CD4-positive, alpha-beta memory T cell (primary cell): ENCODE measurements around the gene SESN1. TPM values are rescaled to one million over a fixed set of nuclear protein-coding genes. Genes with fewer than 3 reads are reported as not detected.

ENCODE experiments used
- CTCF ChIA-PET: fragments of 350-600 bp; sonication (Branson Sonifier 250); formaldehyde crosslinking; loops from one replicate; lab custom pipeline; 2021; ENCODE audit warnings: inconsistent platforms; ENCODE audit not compliant: partially characterized antibody; lab: Charles Lee
- POLR2A ChIA-PET: fragments of 350-600 bp; sonication (Branson Sonifier 250); formaldehyde crosslinking; loops from one replicate; lab custom pipeline; 2021; ENCODE audit not compliant: partially characterized antibody; lab: Charles Lee
- DNase-seq, 5 donors: peaks; one replicate each; pipeline versions ENCODE4 v3.0.0 to v3.0.0-alpha.2; 2020 to 2022; ENCODE audit warnings: mixed read lengths in 1 of 5
- H3K27ac ChIP-seq: one replicate; pipeline ENCODE4 v1.7.0; 2013; ENCODE audit warnings: low read depth, low read length
- H3K27me3 ChIP-seq: 2 replicates; pipeline ENCODE4 v1.7.0; 2013; ENCODE audit warnings: mild to moderate bottlenecking, low read length, moderate library complexity; ENCODE audit not compliant: insufficient read depth
- H3K36me3 ChIP-seq: 2 replicates; pipeline ENCODE4 v1.7.0; 2013; ENCODE audit warnings: mild to moderate bottlenecking, low read length, moderate library complexity; ENCODE audit not compliant: insufficient read depth
- H3K4me1 ChIP-seq: 2 replicates; pipeline ENCODE4 v1.7.0; 2013; ENCODE audit warnings: mild to moderate bottlenecking, low read length, moderate library complexity; ENCODE audit not compliant: insufficient read depth
- H3K4me3 ChIP-seq, 2 donors: one replicate each; pipeline ENCODE4 v1.7.0; 2013; ENCODE audit warnings: low read length in 2 of 2, mild to moderate bottlenecking in 1 of 2
- H3K9me3 ChIP-seq, 2 donors: one replicate each; pipeline ENCODE4 v1.7.0; 2013; ENCODE audit warnings: low read length in 2 of 2, control low read depth in 1 of 2; ENCODE audit not compliant: control insufficient read depth in 1 of 2
- H3K27ac Mint-ChIP-seq, 7 donors: one replicate each; pipeline ENCODE4 v1.8.0; 2020 to 2021; ENCODE audit warnings: mixed read lengths in 7 of 7, mild to moderate bottlenecking in 6 of 7, inconsistent platforms in 3 of 7, moderate library complexity in 3 of 7
- H3K27me3 Mint-ChIP-seq, 2 donors: one replicate each; pipeline ENCODE4 v1.8.0; 2020 to 2021; ENCODE audit warnings: mixed read lengths in 2 of 2
- H3K36me3 Mint-ChIP-seq, 2 donors: one replicate each; pipeline ENCODE4 v1.8.0; 2020 to 2021; ENCODE audit warnings: mixed read lengths in 2 of 2, inconsistent platforms in 1 of 2, mild to moderate bottlenecking in 1 of 2
- H3K4me1 Mint-ChIP-seq, 4 donors: one replicate each; pipeline ENCODE4 v1.8.0; 2020 to 2021; ENCODE audit warnings: mixed read lengths in 4 of 4, mild to moderate bottlenecking in 1 of 4
- H3K4me3 Mint-ChIP-seq, 8 donors: one replicate each; pipeline ENCODE4 v1.8.0; 2020 to 2021; ENCODE audit warnings: mixed read lengths in 8 of 8, mild to moderate bottlenecking in 7 of 8, moderate library complexity in 6 of 8, inconsistent platforms in 3 of 8
- H3K9me3 Mint-ChIP-seq, 8 donors: one replicate each; pipeline ENCODE4 v1.8.0; 2020 to 2021; ENCODE audit warnings: mixed read lengths in 8 of 8, mild to moderate bottlenecking in 5 of 8, inconsistent platforms in 3 of 8, moderate library complexity in 1 of 8
- intact Hi-C: fragments of 100-400 bp; cut with micrococcal nuclease; formaldehyde crosslinking; loops from one replicate; pipeline ENCODE4 v1.15.1; 2023
- polyA plus RNA-seq, 2 donors: library from polyadenylated mRNA; unstranded; fragments of 300-500 nt; fragmentation: Illumina TruSeq; gene quantifications; one replicate each; pipeline ENCODE4 v1.2.3, GENCODE V29; 2021
- total RNA-seq, 2 experiments: library from RNA; stranded (reverse); gene quantifications; one replicate each; pipeline ENCODE4 v1.2.3, GENCODE V29; 2021

Gene SESN1
- total and polyA plus RNA-seq, 4 experiments from 2014 or later: 37.0 to 51.7 (median 46.5) TPM

DNA sequence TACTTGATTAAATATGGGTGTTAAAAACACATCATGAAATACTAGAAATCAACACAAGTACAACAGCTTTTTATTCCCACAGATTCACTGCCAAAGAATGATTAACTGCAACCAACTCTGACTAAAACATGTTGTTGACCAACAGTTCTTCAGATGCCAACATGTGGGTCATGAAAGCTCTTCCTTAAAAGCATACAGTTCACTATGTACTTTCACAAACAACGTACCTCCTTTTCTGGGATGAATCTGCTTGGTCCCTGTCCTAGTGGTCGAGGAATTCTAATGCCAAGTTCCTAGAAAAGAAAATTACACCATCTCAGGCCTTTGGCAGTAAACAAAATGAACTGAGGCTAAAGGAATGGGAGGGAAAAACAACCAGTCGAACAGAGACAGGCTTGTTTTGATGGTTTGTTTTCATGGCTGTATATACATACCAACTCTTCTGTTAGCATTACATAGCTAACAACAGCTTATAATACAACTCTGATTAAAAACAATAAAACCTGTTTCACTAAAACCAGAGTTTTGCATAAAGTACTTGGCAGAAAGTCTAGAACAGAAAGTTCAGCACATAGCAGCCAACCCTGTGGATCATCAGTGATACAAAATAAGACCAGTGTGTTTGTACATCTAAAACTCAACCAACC lies 92.5 kb downstream of the SESN1 start:
- H3K36me3 Mint-ChIP-seq: peaks cover 35 to 40% of the 10 kb centered on the region in 2 donors
- peaks cover 21% of the 10 kb centered on the region for H3K36me3 ChIP-seq
- no peaks in the 10 kb centered on the region for H3K9me3 ChIP-seq
- H3K4me3 ChIP-seq: no peak overlapping the region
- H3K9me3 Mint-ChIP-seq: no peaks in the 10 kb centered on the region
- DNase-seq: no peak
- intact Hi-C loops: loop anchor here (10.0 kb wide), 2 partner anchors 483 to 1047 kb away; partner anchors contain the start of genes SEC63 and ZBTB24
- peaks cover 37% of the 10 kb centered on the region for H3K4me1 ChIP-seq
- H3K4me1 Mint-ChIP-seq: peaks cover 35 to 57% (median 46%) of the 10 kb centered on the region in 4 donors
- H3K27me3 ChIP-seq: no peaks in the 10 kb centered on the region
- POLR2A ChIA-PET: no interaction called here
- peak overlapping the region in 3 of 7 donors; percentile 19 to 58 (median 41) for H3K27ac Mint-ChIP-seq
- H3K27ac ChIP-seq: no peak overlapping the region
- CTCF ChIA-PET: interaction anchor here (0.9 to 1.4 kb wide), 3 partner anchors 17 to 92 kb away, joined by 3 to 7 read pairs (median 4); no protein-coding TSS in a partner anchor
- H3K4me3 Mint-ChIP-seq: peak overlapping the region in 2 of 8 donors; percentile 26 to 36
- no peaks in the 10 kb centered on the region for H3K27me3 Mint-ChIP-seq

DNA sequence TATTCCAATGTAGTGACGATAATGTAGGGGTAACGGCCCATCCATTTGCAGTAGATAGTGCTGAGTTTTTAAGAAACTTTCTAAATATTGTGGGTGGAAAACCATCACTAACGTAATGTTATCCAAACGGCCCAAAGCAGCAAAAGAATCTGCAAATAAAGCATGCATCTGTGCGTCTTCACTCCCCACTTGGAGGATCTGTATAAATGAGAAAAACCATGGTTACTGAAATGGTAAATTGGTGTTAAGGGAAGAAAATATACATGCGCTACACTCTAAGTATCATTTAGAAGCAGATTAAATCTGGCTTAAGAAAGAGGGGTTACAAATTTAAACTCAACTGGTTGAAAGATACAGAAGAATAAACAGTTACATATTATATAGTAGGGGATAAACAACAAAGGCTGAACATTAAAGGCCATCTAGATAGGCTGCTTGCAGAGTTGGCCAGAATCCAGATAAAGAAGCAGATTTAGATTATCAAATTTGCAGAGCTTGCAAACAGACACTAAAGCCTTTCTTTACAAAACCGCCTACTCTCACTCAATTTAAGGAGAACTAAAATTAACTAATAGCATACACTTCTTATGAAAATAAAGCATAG lies 93.3 kb downstream of the SESN1 start:
- peaks cover 21% of the 10 kb centered on the region for H3K36me3 ChIP-seq
- H3K4me1 ChIP-seq: peaks cover 29% of the 10 kb centered on the region
- CTCF ChIA-PET: interaction anchor here (1.4 kb wide), 1 partner anchor 71 kb away, joined by 7 read pairs; no protein-coding TSS in a partner anchor
- Mint-ChIP-seq H3K36me3 (peaks cover 40 to 44% of the 10 kb centered on the region in 2 donors), H3K27me3 (no peaks in the 10 kb centered on the region), H3K4me1 (peaks cover 28 to 49% (median 38%) of the 10 kb centered on the region in 4 donors), H3K4me3 (no peak overlapping the region), H3K27ac (peak overlapping the region in 2 of 7 donors; percentile 1 to 58), H3K9me3 (no peaks in the 10 kb centered on the region)
- H3K27me3 ChIP-seq: no peaks in the 10 kb centered on the region
- no peak overlapping the region for H3K4me3 ChIP-seq
- no peaks in the 10 kb centered on the region for H3K9me3 ChIP-seq
- POLR2A ChIA-PET: no interaction called here
- intact Hi-C loops: loop anchor here (10.0 kb wide), 2 partner anchors 483 to 1047 kb away; partner anchors contain the start of genes SEC63 and ZBTB24
- no peak for DNase-seq
- H3K27ac ChIP-seq: no peak overlapping the region

DNA sequence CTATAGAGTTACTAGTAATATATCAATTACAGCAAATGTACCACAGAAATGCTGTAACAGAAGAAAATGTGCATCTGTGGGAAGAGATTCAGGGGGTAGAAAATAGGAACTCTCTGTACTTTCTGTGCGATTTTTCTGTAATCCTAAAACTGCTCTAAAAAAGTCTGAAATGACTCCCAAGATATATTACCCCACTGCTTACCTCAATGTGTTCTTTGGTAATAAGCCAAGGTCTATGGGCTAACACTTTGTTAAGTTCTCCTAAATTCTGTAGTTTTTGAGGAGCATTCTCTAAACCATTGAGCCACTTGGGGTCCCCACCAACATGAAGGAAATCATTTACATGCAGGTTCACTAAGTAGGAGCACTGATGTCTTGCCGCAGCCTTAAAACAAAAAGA lies 94.4 kb downstream of the SESN1 start:
- peaks cover 26 to 41% (median 31%) of the 10 kb centered on the region in 4 donors for H3K4me1 Mint-ChIP-seq
- CTCF ChIA-PET: no interaction called here

DNA sequence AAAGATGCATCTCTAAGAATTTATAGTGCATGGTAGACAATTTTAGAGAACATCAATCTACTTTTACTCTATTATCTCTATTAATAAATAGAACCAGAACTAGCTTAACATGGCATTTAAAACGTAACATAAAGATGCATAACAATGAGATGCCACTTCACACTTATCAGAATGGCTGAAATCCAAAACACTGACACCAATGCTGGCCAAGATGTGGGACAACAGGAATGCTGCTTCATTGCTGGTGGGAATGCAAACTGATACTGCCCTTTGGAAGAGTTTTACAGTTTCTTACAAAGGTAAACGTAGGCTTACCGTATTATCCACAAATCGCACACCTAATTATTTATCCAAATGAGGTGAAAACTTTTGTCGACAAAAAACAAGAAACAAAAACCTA lies 95.2 kb downstream of the SESN1 start:
- CTCF ChIA-PET: no interaction called here
- H3K36me3 ChIP-seq: peaks cover 21% of the 10 kb centered on the region
- no peaks in the 10 kb centered on the region for H3K27me3 Mint-ChIP-seq

More for the DNA sequence above, 94.4 kb downstream of the SESN1 start:
- Histone ChIP-seq H3K27me3 (no peaks in the 10 kb centered on the region), H3K27ac (no peak overlapping the region), H3K4me3 (no peak overlapping the region), H3K9me3 (no peaks in the 10 kb centered on the region), H3K4me1 (peaks cover 28% of the 10 kb centered on the region), H3K36me3 (peaks cover 21% of the 10 kb centered on the region)
- Mint-ChIP-seq H3K36me3 (peaks cover 45 to 52% of the 10 kb centered on the region in 2 donors), H3K9me3 (no peaks in the 10 kb centered on the region), H3K27me3 (no peaks in the 10 kb centered on the region), H3K4me3 (no peak overlapping the region), H3K27ac (peak overlapping the region in 1 of 7 donors; percentile 14)
- no peak for DNase-seq
- intact Hi-C loops: loop anchor here (10.0 kb wide), 2 partner anchors 485 to 1045 kb away; partner anchors contain the start of genes SEC63 and ZBTB24
- POLR2A ChIA-PET: no interaction called here

DNA sequence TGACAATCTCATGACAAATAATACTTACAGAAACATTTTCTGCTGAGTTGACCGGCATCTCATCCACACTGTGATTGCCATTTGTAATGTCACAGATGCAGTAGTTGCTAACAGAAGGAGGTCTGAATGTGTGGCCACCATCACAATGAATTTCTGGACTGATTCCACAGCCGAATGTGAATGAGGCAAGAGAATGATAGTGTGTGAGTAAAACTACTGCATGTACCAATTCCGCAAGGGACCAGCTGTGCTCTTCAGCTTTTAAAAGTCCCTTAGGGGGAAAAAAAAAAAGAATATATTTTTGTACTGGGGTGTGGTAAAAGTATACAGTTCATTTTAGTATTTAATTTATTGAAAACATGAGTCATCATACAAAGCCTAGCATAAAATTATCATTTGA lies 96.2 kb downstream of the SESN1 start:
- Mint-ChIP-seq H3K9me3 (no peaks in the 10 kb centered on the region), H3K27ac (peak overlapping the region in 1 of 7 donors; percentile 3), H3K4me3 (no peak overlapping the region), H3K4me1 (peaks cover 13 to 23% (median 18%) of the 10 kb centered on the region in 4 donors), H3K36me3 (peaks cover 45 to 58% of the 10 kb centered on the region in 2 donors), H3K27me3 (no peaks in the 10 kb centered on the region)
- H3K27ac ChIP-seq: no peak overlapping the region
- H3K27me3 ChIP-seq: no peaks in the 10 kb centered on the region
- peaks cover 13% of the 10 kb centered on the region for H3K4me1 ChIP-seq
- ChIA-PET POLR2A (no interaction called here), CTCF (no interaction called here)
- no peaks in the 10 kb centered on the region for H3K9me3 ChIP-seq
- no peak for DNase-seq
- intact Hi-C loops: no loop called here
- H3K4me3 ChIP-seq: no peak overlapping the region
- peaks cover 30% of the 10 kb centered on the region for H3K36me3 ChIP-seq

More for the DNA sequence above, 95.2 kb downstream of the SESN1 start:
- Histone ChIP-seq H3K27me3 (no peaks in the 10 kb centered on the region), H3K9me3 (no peaks in the 10 kb centered on the region), H3K4me3 (no peak overlapping the region), H3K4me1 (peaks cover 19% of the 10 kb centered on the region), H3K27ac (no peak overlapping the region)
- peak overlapping the region in 1 of 7 donors; percentile 22 for H3K27ac Mint-ChIP-seq
- DNase-seq: no peak
- POLR2A ChIA-PET: interaction anchor here (0.8 kb wide), 1 partner anchor 11 kb away, joined by 3 read pairs; no protein-coding TSS in a partner anchor
- intact Hi-C loops: no loop called here
- no peaks in the 10 kb centered on the region for H3K9me3 Mint-ChIP-seq
- peaks cover 18 to 32% (median 24%) of the 10 kb centered on the region in 4 donors for H3K4me1 Mint-ChIP-seq
- H3K4me3 Mint-ChIP-seq: no peak overlapping the region
- H3K36me3 Mint-ChIP-seq: peaks cover 45 to 54% of the 10 kb centered on the region in 2 donors

DNA sequence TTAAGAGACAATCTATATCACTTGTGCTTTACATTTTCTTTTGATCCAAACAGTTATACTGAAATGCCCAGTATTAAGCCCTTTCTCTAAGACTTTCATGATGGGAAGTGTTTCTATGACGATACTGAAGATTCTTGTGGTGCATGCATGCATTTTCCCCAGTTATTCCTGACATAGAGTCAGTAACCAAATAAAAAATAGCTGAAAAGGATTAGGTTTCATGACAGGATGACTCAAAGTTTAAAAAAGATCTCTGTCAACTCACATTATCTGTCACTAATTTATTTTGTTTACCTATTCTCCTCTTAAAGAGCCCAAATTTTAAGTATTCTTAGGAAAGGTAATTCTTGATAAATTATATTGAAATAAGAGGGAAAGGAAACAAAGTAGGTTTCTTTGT lies 98.4 kb downstream of the SESN1 start:
- POLR2A ChIA-PET: interaction anchor here (2.5 kb wide), 1 partner anchor 13 kb away, joined by 12 read pairs; no protein-coding TSS in a partner anchor
- H3K4me3 Mint-ChIP-seq: no peak overlapping the region
- no peak overlapping the region for H3K4me3 ChIP-seq
- no peak overlapping the region for H3K27ac ChIP-seq
- H3K9me3 ChIP-seq: no peaks in the 10 kb centered on the region
- intact Hi-C loops: no loop called here
- H3K27ac Mint-ChIP-seq: no peak overlapping the region
- no peaks in the 10 kb centered on the region for H3K9me3 Mint-ChIP-seq
- no peaks in the 10 kb centered on the region for H3K27me3 ChIP-seq
- no peaks in the 10 kb centered on the region for H3K4me1 ChIP-seq
- peaks cover 51 to 65% of the 10 kb centered on the region in 2 donors for H3K36me3 Mint-ChIP-seq
- peaks cover 38% of the 10 kb centered on the region for H3K36me3 ChIP-seq
- peaks cover 2 to 9% (median 3%) of the 10 kb centered on the region in 4 donors for H3K4me1 Mint-ChIP-seq
- H3K27me3 Mint-ChIP-seq: no peaks in the 10 kb centered on the region
- DNase-seq: no peak
- CTCF ChIA-PET: interaction anchor here (1.7 kb wide), 1 partner anchor 18 kb away, joined by 4 read pairs; no protein-coding TSS in a partner anchor

DNA sequence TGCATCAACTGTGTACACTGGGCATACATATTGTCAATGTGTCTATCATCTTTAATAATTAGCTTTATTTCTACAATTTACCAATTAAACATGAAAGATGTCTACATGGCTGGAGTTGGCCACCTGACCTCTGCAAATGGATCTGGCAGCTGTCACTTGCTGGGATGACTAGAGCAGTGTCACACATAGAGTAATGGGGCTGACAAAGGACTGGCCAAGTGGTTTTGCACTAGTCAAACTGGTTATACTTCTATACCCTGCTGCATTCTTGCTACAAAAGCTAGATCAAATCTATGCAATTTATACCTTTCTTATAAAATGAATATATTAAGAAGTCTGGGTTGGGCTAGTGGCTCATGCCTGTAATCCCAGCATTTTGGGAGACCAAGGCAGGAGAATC lies 99.3 kb downstream of the SESN1 start:
- no peaks in the 10 kb centered on the region for H3K4me1 ChIP-seq
- no peak overlapping the region for H3K27ac Mint-ChIP-seq
- H3K4me3 ChIP-seq: no peak overlapping the region
- no peaks in the 10 kb centered on the region for H3K9me3 Mint-ChIP-seq
- H3K27ac ChIP-seq: no peak overlapping the region
- no peak for DNase-seq
- peaks cover 0 to 9% (median 3%) of the 10 kb centered on the region in 4 donors for H3K4me1 Mint-ChIP-seq
- POLR2A ChIA-PET: interaction anchor here (0.9 to 2.5 kb wide), 3 partner anchors 14 to 436 kb away, joined by 3 to 12 read pairs (median 3); no protein-coding TSS in a partner anchor
- H3K36me3 Mint-ChIP-seq: peaks cover 58 to 70% of the 10 kb centered on the region in 2 donors
- intact Hi-C loops: no loop called here
- H3K4me3 Mint-ChIP-seq: no peak overlapping the region
- H3K36me3 ChIP-seq: peaks cover 45% of the 10 kb centered on the region
- no peaks in the 10 kb centered on the region for H3K27me3 ChIP-seq
- CTCF ChIA-PET: interaction anchor here (0.8 to 1.2 kb wide), 2 partner anchors 90 to 113 kb away, joined by 3 read pairs; no protein-coding TSS in a partner anchor
- H3K27me3 Mint-ChIP-seq: no peaks in the 10 kb centered on the region
- H3K9me3 ChIP-seq: no peaks in the 10 kb centered on the region
